Liver (tissue), 9 donors: ENCODE measurements around the gene ST7. TPM values are rescaled to one million over a fixed set of nuclear protein-coding genes. Genes with fewer than 3 reads are reported as not detected.

ENCODE experiments used
- DNase-seq: peaks from one replicate; pipeline ENCODE4 v3.0.0-alpha.2; 2017; ENCODE audit warnings: low spot score
- H3K27ac ChIP-seq, 2 donors: one replicate each; pipeline ENCODE4 v1.7.0; 2013; ENCODE audit warnings: inconsistent platforms in 2 of 2, low read length in 2 of 2, control low read depth in 1 of 2, low read depth in 1 of 2, mild to moderate bottlenecking in 1 of 2
- H3K27me3 ChIP-seq, 4 donors: one replicate each; pipeline versions ENCODE4 v1.6.1 to v1.7.0; 2013; ENCODE audit warnings: low read length in 3 of 4, inconsistent platforms in 1 of 4, mild to moderate bottlenecking in 1 of 4, moderate library complexity in 1 of 4; ENCODE audit not compliant: control insufficient read depth in 4 of 4, insufficient read depth in 4 of 4
- H3K36me3 ChIP-seq, 4 donors: one replicate each; pipeline versions ENCODE4 v1.6.1 to v1.7.0; 2013; ENCODE audit warnings: low read length in 3 of 4, mild to moderate bottlenecking in 3 of 4, low read depth in 1 of 4, moderate library complexity in 1 of 4; ENCODE audit not compliant: control insufficient read depth in 4 of 4, insufficient read depth in 3 of 4
- H3K4me1 ChIP-seq, 4 donors: one replicate each; pipeline versions ENCODE4 v1.6.1 to v1.7.0; 2013; ENCODE audit warnings: low read length in 3 of 4, mild to moderate bottlenecking in 3 of 4, moderate library complexity in 1 of 4; ENCODE audit not compliant: control insufficient read depth in 4 of 4, insufficient read depth in 4 of 4
- H3K4me3 ChIP-seq, 3 donors: one replicate each; pipeline versions ENCODE4 v1.6.1 to v1.7.0; 2013; ENCODE audit warnings: low read length in 3 of 3, control low read depth in 1 of 3, low read depth in 1 of 3, mild to moderate bottlenecking in 1 of 3
- H3K9ac ChIP-seq, 2 donors: one replicate each; pipeline ENCODE4 v1.7.0; 2013; ENCODE audit warnings: low read length in 2 of 2, mild to moderate bottlenecking in 2 of 2, moderate library complexity in 2 of 2, control low read depth in 1 of 2, low read depth in 1 of 2
- H3K9me3 ChIP-seq, 4 donors: one replicate each; pipeline versions ENCODE4 v1.6.1 to v1.7.0; 2013; ENCODE audit warnings: low read length in 3 of 4; ENCODE audit not compliant: control insufficient read depth in 4 of 4
- ATF3 ChIP-seq: IDR thresholded peaks from 2 replicates; pipeline ENCODE4 v1.6.1; 2016; ENCODE audit warnings: antibody characterized with exemption
- CTCF ChIP-seq: fragments of 150-350 bp; IDR thresholded peaks from 2 replicates; pipeline ENCODE4 v1.5.1; 2017; ENCODE audit warnings: improper control_type of control experiment, low read depth, low read length; ENCODE audit not compliant: missing input control
- EGR1 ChIP-seq, 2 donors: IDR thresholded peaks; 2 replicates each; pipeline ENCODE4 v1.6.1; 2016 to 2018; ENCODE audit warnings: antibody characterized with exemption in 2 of 2, low read depth in 2 of 2
- FOXA1 ChIP-seq: IDR thresholded peaks from 2 replicates; pipeline ENCODE4 v1.6.1; 2016; ENCODE audit warnings: antibody characterized with exemption
- FOXA2 ChIP-seq: IDR thresholded peaks from 2 replicates; pipeline ENCODE4 v1.6.1; 2016; ENCODE audit warnings: antibody characterized with exemption
- GABPA ChIP-seq, 2 donors: IDR thresholded peaks in 1 of 2; conservative IDR thresholded peaks in 1 of 2; 2 replicates each; pipeline ENCODE4 v1.6.1; 2016; ENCODE audit warnings: antibody characterized with exemption in 2 of 2, mild to moderate bottlenecking in 1 of 2, moderate library complexity in 1 of 2
- HNF4A ChIP-seq, 2 donors: conservative IDR thresholded peaks; 2 replicates each; pipeline ENCODE4 v1.6.1; 2016; ENCODE audit warnings: antibody characterized with exemption in 2 of 2, mild to moderate bottlenecking in 2 of 2
- HNF4G ChIP-seq: IDR thresholded peaks from 2 replicates; pipeline ENCODE4 v1.6.1; 2016; ENCODE audit warnings: antibody characterized with exemption
- JUND ChIP-seq, 2 donors: IDR thresholded peaks; 2 replicates each; pipeline ENCODE4 v1.6.1; 2016; ENCODE audit warnings: antibody characterized with exemption in 2 of 2
- MAX ChIP-seq: IDR thresholded peaks from 2 replicates; pipeline ENCODE4 v1.6.1; 2016; ENCODE audit warnings: antibody characterized with exemption
- NR2F2 ChIP-seq: IDR thresholded peaks from 2 replicates; pipeline ENCODE4 v1.6.1; 2016; ENCODE audit warnings: antibody characterized with exemption
- RAD21 ChIP-seq, 2 donors: IDR thresholded peaks; 2 replicates each; pipeline ENCODE4 v1.6.1; 2016; ENCODE audit warnings: antibody characterized with exemption in 2 of 2, mild to moderate bottlenecking in 2 of 2
- REST ChIP-seq: IDR thresholded peaks from 2 replicates; pipeline ENCODE4 v1.6.1; 2016; ENCODE audit warnings: antibody characterized with exemption, mild to moderate bottlenecking
- RXRA ChIP-seq, 2 donors: IDR thresholded peaks; 2 replicates each; pipeline ENCODE4 v1.6.1; 2017 to 2018; ENCODE audit warnings: antibody characterized with exemption in 2 of 2, mild to moderate bottlenecking in 1 of 2
- SP1 ChIP-seq: IDR thresholded peaks from 2 replicates; pipeline ENCODE4 v1.6.1; 2018; ENCODE audit warnings: antibody characterized with exemption, mild to moderate bottlenecking
- TAF1 ChIP-seq: conservative IDR thresholded peaks from 2 replicates; pipeline ENCODE4 v1.6.1; 2016; ENCODE audit warnings: antibody characterized with exemption, mild to moderate bottlenecking
- YY1 ChIP-seq: IDR thresholded peaks from 2 replicates; pipeline ENCODE4 v1.6.1; 2016; ENCODE audit warnings: antibody characterized with exemption, mild to moderate bottlenecking
- ZBTB33 ChIP-seq: IDR thresholded peaks from 2 replicates; pipeline ENCODE4 v1.6.1; 2016; ENCODE audit warnings: antibody characterized with exemption
- WGBS: extraction: QIAGEN DNeasy Blood & Tissue Kit; methylation state at CpG from one replicate; pipeline ENCODE4 v1.1.7; 2013; 5-methylcytosine and 5-hydroxymethylcytosine counted together
- polyA plus RNA-seq, 2 donors: library from polyadenylated mRNA; stranded (reverse) in 1 of 2; unstranded in 1 of 2; fragments of 200-250 nt in 1 of 2; fragments of >200 nt in 1 of 2; fragmentation: Nextera tagmentation in 1 of 2; extraction: Ambion mirVana in 1 of 2; gene quantifications; one replicate each; pipeline versions ENCODE4 v1.2.1 to v1.2.3, GENCODE V29; 2013 to 2015
- total RNA-seq, 2 donors: library from RNA; depleted of rRNA; stranded (reverse); fragments of >200 nt; gene quantifications; one replicate each; pipeline ENCODE4 v1.2.3, GENCODE V29; 2014
- donor health status: healthy.
- donor health status: healthy.
- donor health status: healthy.
- donor health status: healthy.
- donor health status: healthy.

ST7 gene
- total and polyA plus RNA-seq, 4 donors = 13.5 to 30.7 (median 22.6) TPM

GRCh38 chr7:117216436-117217069 lies 263.3 kb downstream of the ST7 start (continued):
- TF ChIP-seq ZBTB33 = no peak
- no peak for TF ChIP-seq FOXA1
- no peak for TF ChIP-seq RAD21 (IDR thresholded peaks at IDR 0.05)
- TF ChIP-seq YY1 = no peak
- TF ChIP-seq JUND (IDR thresholded peaks at IDR 0.05) = no peak

GRCh38 chr7:117217106-117218035 lies 264.1 kb downstream of the ST7 start:
- Histone ChIP-seq H3K9ac (no peak overlapping the region), H3K27me3 (no peaks in the 10 kb centered on the region), H3K9me3 (no peaks in the 10 kb centered on the region), H3K36me3 (peaks cover 0 to 10% (median 3%) of the 10 kb centered on the region in 4 donors), H3K4me1 (no peaks in the 10 kb centered on the region), H3K27ac (no peak overlapping the region), H3K4me3 (no peak overlapping the region)
- no peak for TF ChIP-seq TAF1
- no peak for TF ChIP-seq FOXA1
- no peak for TF ChIP-seq JUND (IDR thresholded peaks at IDR 0.05)
- no peak for TF ChIP-seq GABPA (IDR thresholded peaks at IDR 0.05 in 1 of 2, conservative IDR thresholded peaks at IDR 0.05 in 1 of 2)
- TF ChIP-seq ZBTB33 = no peak
- no peak for TF ChIP-seq EGR1 (IDR thresholded peaks at IDR 0.05; ENCODE audit: low read depth in 2 of 2)
- TF ChIP-seq ATF3 = no peak
- no peak for TF ChIP-seq MAX
- no peak for TF ChIP-seq FOXA2
- TF ChIP-seq SP1 = no peak
- no peak for TF ChIP-seq RXRA (IDR thresholded peaks at IDR 0.05)
- TF ChIP-seq CTCF = no peak
- no peak for TF ChIP-seq REST
- no peak for TF ChIP-seq RAD21 (IDR thresholded peaks at IDR 0.05)
- no peak for TF ChIP-seq HNF4G
- no peak for TF ChIP-seq YY1
- TF ChIP-seq HNF4A (conservative IDR thresholded peaks at IDR 0.05) = no peak
- TF ChIP-seq NR2F2 = no peak
- no peak for DNase-seq
- 90% methylated on average over 6 of the region's 6 CpGs for WGBS
